Measurements from ENCODE around the gene HFM1. TPM values are rescaled to one million over a fixed set of nuclear protein-coding genes. Genes with fewer than 3 reads are reported as not detected.

The HFM1 gene
- total and polyA plus RNA-seq, 2 experiments from 2014 or later = 1.5 to 5.2 TPM

DNA sequence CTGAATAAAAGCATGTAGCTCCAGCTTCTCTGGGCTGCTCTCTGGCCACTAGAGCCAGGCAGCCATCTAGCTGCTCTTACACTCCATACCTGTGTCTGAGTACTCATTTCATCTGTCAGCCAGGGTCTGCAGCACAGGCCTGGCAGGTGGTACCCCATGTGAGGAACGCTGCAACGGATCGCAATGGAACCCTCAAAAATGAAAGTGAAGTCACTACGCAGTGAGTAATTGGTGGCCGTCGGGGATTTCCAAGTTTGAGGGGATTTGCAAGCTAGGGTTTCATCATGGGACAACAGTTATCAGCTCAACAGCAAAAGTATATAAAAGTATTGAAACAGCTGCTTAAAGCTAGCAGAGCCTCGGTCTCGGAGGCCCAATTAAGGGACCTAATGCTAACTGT, 186.7 kb downstream of the HFM1 start:
- Histone ChIP-seq H3K9me2 (ENCODE audit: insufficient read depth) (0 out of 2 replicates have a peak, but pooled peaks cover 3% of the 10 kb centered on the region), H3K4me2 (no peak overlapping the region), H3K79me2 (replicated peaks; ENCODE audit: insufficient read depth) (no peaks in the 10 kb centered on the region), H4K20me1 (replicated peaks; ENCODE audit: insufficient read depth) (no peaks in the 10 kb centered on the region), H3K4me3 (no peak overlapping the region), H2AFZ (no peak overlapping the region), H3F3A (replicated peaks; ENCODE audit: low read depth) (no peaks in the 10 kb centered on the region), H3K27me3 (ENCODE audit: insufficient read depth) (no peaks in the 10 kb centered on the region), H3K27ac (ENCODE audit: low read depth) (no peak overlapping the region), H3K4me1 (ENCODE audit: insufficient read depth) (no peaks in the 10 kb centered on the region), H3K36me3 (ENCODE audit: insufficient read depth) (no peaks in the 10 kb centered on the region)
- Mint-ChIP-seq H3K27ac (no peak overlapping the region), H3K4me3 (no peak overlapping the region), H3K27me3 (ENCODE audit: insufficient read depth, low read depth, poor library complexity) (peaks cover 4% of the 10 kb centered on the region), H3K9me3 (peaks cover 44% of the 10 kb centered on the region), H3K4me1 (no peaks in the 10 kb centered on the region), H3K36me3 (ENCODE audit: low read depth) (peaks cover 13% of the 10 kb centered on the region; the same call in 2 of the 3 replicates)
- no peak for ATAC-seq
- TF ChIP-seq STAT1 (IDR thresholded peaks at IDR 0.05; ENCODE audit: unreplicated experiment) (no peak), POLR2AphosphoS5 (IDR thresholded peaks at IDR 0.05; ENCODE audit: low read depth) (no peak), EZH2phosphoT487 (IDR thresholded peaks at IDR 0.05; ENCODE audit: unreplicated experiment) (no peak), CREB1 (CRISPR knock-in tag; IDR thresholded peaks at IDR 0.05; ENCODE audit: low read depth) (no peak), ZNF331 (CRISPR knock-in tag; IDR thresholded peaks at IDR 0.05; ENCODE audit: low read depth) (no peak), ZNF114 (CRISPR knock-in tag; IDR thresholded peaks at IDR 0.05) (no peak)
- TF ChIP-seq, protein P1, sequence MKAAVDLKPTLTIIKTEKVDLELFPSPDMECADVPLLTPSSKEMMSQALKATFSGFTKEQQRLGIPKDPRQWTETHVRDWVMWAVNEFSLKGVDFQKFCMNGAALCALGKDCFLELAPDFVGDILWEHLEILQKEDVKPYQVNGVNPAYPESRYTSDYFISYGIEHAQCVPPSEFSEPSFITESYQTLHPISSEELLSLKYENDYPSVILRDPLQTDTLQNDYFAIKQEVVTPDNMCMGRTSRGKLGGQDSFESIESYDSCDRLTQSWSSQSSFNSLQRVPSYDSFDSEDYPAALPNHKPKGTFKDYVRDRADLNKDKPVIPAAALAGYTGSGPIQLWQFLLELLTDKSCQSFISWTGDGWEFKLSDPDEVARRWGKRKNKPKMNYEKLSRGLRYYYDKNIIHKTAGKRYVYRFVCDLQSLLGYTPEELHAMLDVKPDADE (IDR thresholded peaks at IDR 0.05) = no peak
- DNase-seq (ENCODE audit: low spot score) = no peak

Small RNA genes within 50 kb of the gene (small RNA-seq; reads per million reads assigned to genes)
- gene RF00019 (ENCODE audit: low replicate concordance) = not detected

Other genes with a start within 250 kb of the HFM1 start
- gene CDC7, start 96.0 kb upstream of the HFM1 start, total RNA-seq (2014; rRNA removed; shearing (Covaris generic)) = 43.3 and 44.0 TPM in 2 replicates
- 19.0 and 26.6 TPM in 2 replicates for gene CDC7, start 96.0 kb upstream of the HFM1 start, polyA plus RNA-seq (2016; fragmentation: Nextera tagmentation; extraction: Ambion mirVana)

Measured in GM23338 (cell line).